ENCODE results near the gene CSRNP3.

CSRNP3 gene

DNA sequence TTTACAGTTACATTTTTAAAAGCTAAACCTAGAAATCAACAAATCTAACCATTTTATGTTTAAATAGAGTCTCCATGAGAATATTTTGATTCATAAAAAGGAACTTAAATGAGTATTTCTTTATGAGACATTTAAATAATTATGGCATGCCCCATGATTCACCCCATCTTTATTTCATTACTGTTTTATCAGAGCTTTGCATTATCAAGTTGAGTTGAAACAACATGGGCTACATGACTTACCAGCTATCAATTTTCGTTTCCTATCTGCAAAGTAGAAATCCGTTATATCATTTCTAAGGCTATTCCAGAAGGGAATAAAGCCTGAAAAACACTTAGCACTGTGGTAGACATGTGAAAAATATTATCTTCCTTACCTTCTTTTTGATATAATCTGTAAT lies 163.1 kb downstream of the CSRNP3 start:
- no peak for ATAC-seq (ENCODE audit: low read depth)

DNA sequence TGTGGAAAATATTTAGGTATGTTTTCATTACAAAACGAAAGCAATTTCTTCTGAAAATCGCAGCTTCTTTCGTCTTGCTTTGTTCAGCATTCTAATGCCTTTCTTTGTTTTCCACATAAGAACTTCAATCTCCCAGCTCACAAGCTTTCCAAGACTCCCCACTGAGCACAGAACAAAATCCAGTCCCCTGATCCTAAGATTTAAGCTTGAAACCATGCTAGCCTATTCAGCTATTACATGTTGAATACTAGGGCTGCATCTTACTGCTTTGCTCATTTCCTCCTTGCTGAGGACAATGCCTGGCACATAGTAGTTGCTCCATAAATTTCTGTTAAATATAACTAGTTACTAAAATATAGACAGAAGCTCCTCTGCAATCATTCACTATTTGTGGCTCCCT lies 163.9 kb downstream of the CSRNP3 start:
- ATAC-seq (ENCODE audit: low read depth) = no peak
- Mint-ChIP-seq H3K27ac (no peak overlapping the region), H3K36me3 (no peaks in the 10 kb centered on the region)

More for the DNA sequence above, 163.1 kb downstream of the CSRNP3 start:
- peaks cover 3% of the 10 kb centered on the region for H3K27me3 Mint-ChIP-seq
- no peaks in the 10 kb centered on the region for H3K36me3 Mint-ChIP-seq
- H3K4me1 Mint-ChIP-seq = no peaks in the 10 kb centered on the region
- no peaks in the 10 kb centered on the region for H3K9me3 Mint-ChIP-seq
- H3K4me3 Mint-ChIP-seq = no peak overlapping the region
- no peak overlapping the region for H3K27ac Mint-ChIP-seq
- DNase-seq (ENCODE audit: low spot score in 2 of 2) = no peak

DNA sequence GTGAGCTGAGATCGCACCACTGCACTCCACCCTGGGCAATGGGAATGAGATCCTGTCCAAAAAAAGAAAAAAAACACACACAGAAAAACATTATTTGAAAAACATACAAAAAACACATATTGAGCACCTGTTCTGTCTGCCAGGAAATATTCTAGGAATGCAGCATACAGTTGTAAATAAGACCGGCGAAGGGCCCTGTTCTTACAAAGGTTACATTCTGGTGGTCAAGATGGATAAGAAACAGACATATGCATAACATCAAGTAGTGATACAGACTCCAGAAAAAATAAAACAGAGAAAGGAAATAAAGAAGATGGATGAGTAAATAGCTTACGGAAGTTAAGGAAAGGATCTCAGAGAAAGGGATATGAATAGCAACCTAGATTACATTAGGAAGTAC lies 164.8 kb downstream of the CSRNP3 start:
- no peaks in the 10 kb centered on the region for H3K4me1 Mint-ChIP-seq
- DNase-seq (ENCODE audit: low spot score in 2 of 2) (no peak), ATAC-seq (ENCODE audit: low read depth) (no peak)
- no peak overlapping the region for H3K27ac Mint-ChIP-seq
- H3K9me3 Mint-ChIP-seq = no peaks in the 10 kb centered on the region
- peaks cover 3% of the 10 kb centered on the region for H3K27me3 Mint-ChIP-seq
- H3K4me3 Mint-ChIP-seq = no peak overlapping the region
- no peaks in the 10 kb centered on the region for H3K36me3 Mint-ChIP-seq

More for the DNA sequence above, 163.9 kb downstream of the CSRNP3 start:
- no peak for DNase-seq (ENCODE audit: low spot score in 2 of 2)
- no peaks in the 10 kb centered on the region for H3K4me1 Mint-ChIP-seq
- no peaks in the 10 kb centered on the region for H3K9me3 Mint-ChIP-seq
- H3K4me3 Mint-ChIP-seq = no peak overlapping the region
- peaks cover 3% of the 10 kb centered on the region for H3K27me3 Mint-ChIP-seq

- H3K27ac Mint-ChIP-seq = no peak overlapping the region
- no peak for ATAC-seq (ENCODE audit: low read depth)
Observed at GRCh38 chr2:165634855-165635254, 165.4 kb downstream of the CSRNP3 start.

DNA sequence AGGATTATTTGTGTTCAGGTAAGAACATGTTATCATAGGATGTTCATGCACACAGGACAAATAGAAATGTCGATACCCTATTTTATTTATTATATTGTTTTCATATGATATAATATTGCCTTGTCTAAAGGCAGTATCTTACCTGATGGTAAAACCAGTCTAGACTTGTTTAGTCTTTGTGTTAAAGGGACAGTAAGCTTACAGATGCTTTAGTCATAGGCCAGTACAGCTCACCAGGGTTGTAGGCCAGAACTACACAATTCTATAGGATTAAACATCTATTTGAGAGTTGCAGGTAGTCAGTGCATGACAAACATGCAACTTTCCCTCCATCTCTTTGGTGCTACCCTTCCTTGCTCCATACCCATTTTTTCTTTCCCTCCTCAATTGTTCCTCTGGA lies 166.0 kb downstream of the CSRNP3 start:
- H3K9me3 Mint-ChIP-seq = no peaks in the 10 kb centered on the region
- no peaks in the 10 kb centered on the region for H3K27me3 Mint-ChIP-seq
- ATAC-seq (ENCODE audit: low read depth) (no peak), DNase-seq (ENCODE audit: low spot score in 2 of 2) (no peak)
- no peaks in the 10 kb centered on the region for H3K4me1 Mint-ChIP-seq
- no peaks in the 10 kb centered on the region for H3K36me3 Mint-ChIP-seq
- H3K4me3 Mint-ChIP-seq = no peak overlapping the region
- H3K27ac Mint-ChIP-seq = no peak overlapping the region

More at GRCh38 chr2:165634855-165635254, 165.4 kb downstream of the CSRNP3 start:
- Mint-ChIP-seq H3K36me3 (no peaks in the 10 kb centered on the region), H3K4me3 (no peak overlapping the region), H3K9me3 (no peaks in the 10 kb centered on the region), H3K27me3 (peaks cover 3% of the 10 kb centered on the region), H3K4me1 (no peaks in the 10 kb centered on the region)
- no peak for DNase-seq (ENCODE audit: low spot score in 2 of 2)

- Mint-ChIP-seq H3K27me3 (no peaks in the 10 kb centered on the region), H3K9me3 (no peaks in the 10 kb centered on the region), H3K4me1 (no peaks in the 10 kb centered on the region), H3K36me3 (no peaks in the 10 kb centered on the region), H3K4me3 (no peak overlapping the region), H3K27ac (no peak overlapping the region)
- no peak for DNase-seq (ENCODE audit: low spot score in 2 of 2)
- ATAC-seq (ENCODE audit: low read depth) = no peak
Observed at GRCh38 chr2:165636959-165637358, 167.5 kb downstream of the CSRNP3 start.

DNA sequence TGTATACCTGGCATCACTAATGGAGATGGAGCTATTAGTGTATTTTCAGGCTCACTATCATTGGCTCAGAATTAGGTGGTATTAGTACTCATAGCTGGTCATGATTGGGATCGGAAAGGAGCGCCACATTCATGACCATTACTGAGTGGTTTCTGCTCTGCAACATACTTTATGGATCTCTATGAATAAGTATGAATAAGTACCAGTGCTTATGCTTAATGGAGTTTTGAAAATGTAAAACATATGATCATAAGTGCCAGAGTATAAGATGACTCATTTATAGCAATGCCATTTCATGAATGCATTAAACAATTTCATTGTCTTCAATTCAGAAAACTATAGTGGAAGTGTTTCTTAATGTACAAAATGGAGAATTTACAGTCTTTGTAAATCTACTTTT lies 167.9 kb downstream of the CSRNP3 start:
- no peaks in the 10 kb centered on the region for H3K9me3 Mint-ChIP-seq
- no peak overlapping the region for H3K27ac Mint-ChIP-seq
- no peaks in the 10 kb centered on the region for H3K36me3 Mint-ChIP-seq
- no peak overlapping the region for H3K4me3 Mint-ChIP-seq
- DNase-seq (ENCODE audit: low spot score in 2 of 2) (no peak), ATAC-seq (ENCODE audit: low read depth) (no peak)
- H3K27me3 Mint-ChIP-seq = no peaks in the 10 kb centered on the region
- no peaks in the 10 kb centered on the region for H3K4me1 Mint-ChIP-seq

- Mint-ChIP-seq H3K36me3 (no peaks in the 10 kb centered on the region), H3K4me3 (no peak overlapping the region), H3K27ac (no peak overlapping the region), H3K4me1 (no peaks in the 10 kb centered on the region), H3K27me3 (peaks cover 1% of the 10 kb centered on the region), H3K9me3 (no peaks in the 10 kb centered on the region)
- no peak for ATAC-seq (ENCODE audit: low read depth)
- no peak for DNase-seq (ENCODE audit: low spot score in 2 of 2)
Observed at GRCh38 chr2:165639504-165639903, 170.0 kb downstream of the CSRNP3 start.

- Mint-ChIP-seq H3K4me3 (no peak overlapping the region), H3K4me1 (no peaks in the 10 kb centered on the region), H3K36me3 (no peaks in the 10 kb centered on the region), H3K27ac (no peak overlapping the region), H3K9me3 (peaks cover 1% of the 10 kb centered on the region), H3K27me3 (peaks cover 1% of the 10 kb centered on the region)
- DNase-seq (ENCODE audit: low spot score in 2 of 2) = no peak
- no peak for ATAC-seq (ENCODE audit: low read depth)
Observed at GRCh38 chr2:165640247-165640929, 170.9 kb downstream of the CSRNP3 start.

- Mint-ChIP-seq H3K9me3 (peaks cover 3% of the 10 kb centered on the region), H3K4me3 (no peak overlapping the region), H3K4me1 (no peaks in the 10 kb centered on the region), H3K27me3 (peaks cover 3% of the 10 kb centered on the region), H3K27ac (no peak overlapping the region), H3K36me3 (no peaks in the 10 kb centered on the region)
- DNase-seq (ENCODE audit: low spot score in 2 of 2) = no peak
- ATAC-seq (ENCODE audit: low read depth) = no peak
Observed at GRCh38 chr2:165645930-165646831, 176.7 kb downstream of the CSRNP3 start.

GRCh38 chr2:165647409-165647808 lies 177.9 kb downstream of the CSRNP3 start:
- Mint-ChIP-seq H3K4me1 (no peaks in the 10 kb centered on the region), H3K36me3 (no peaks in the 10 kb centered on the region), H3K27me3 (peaks cover 3% of the 10 kb centered on the region), H3K9me3 (peaks cover 3% of the 10 kb centered on the region), H3K27ac (no peak overlapping the region), H3K4me3 (no peak overlapping the region)
- ATAC-seq (ENCODE audit: low read depth) (no peak), DNase-seq (ENCODE audit: low spot score in 2 of 2) (no peak)

GRCh38 chr2:165648801-165649200 lies 179.3 kb downstream of the CSRNP3 start:
- peaks cover 2% of the 10 kb centered on the region for H3K27me3 Mint-ChIP-seq
- DNase-seq (ENCODE audit: low spot score in 2 of 2) (no peak), ATAC-seq (ENCODE audit: low read depth) (no peak)
- peaks cover 3% of the 10 kb centered on the region for H3K9me3 Mint-ChIP-seq
- no peaks in the 10 kb centered on the region for H3K4me1 Mint-ChIP-seq
- H3K36me3 Mint-ChIP-seq = no peaks in the 10 kb centered on the region
- no peak overlapping the region for H3K27ac Mint-ChIP-seq
- no peak overlapping the region for H3K4me3 Mint-ChIP-seq

DNA sequence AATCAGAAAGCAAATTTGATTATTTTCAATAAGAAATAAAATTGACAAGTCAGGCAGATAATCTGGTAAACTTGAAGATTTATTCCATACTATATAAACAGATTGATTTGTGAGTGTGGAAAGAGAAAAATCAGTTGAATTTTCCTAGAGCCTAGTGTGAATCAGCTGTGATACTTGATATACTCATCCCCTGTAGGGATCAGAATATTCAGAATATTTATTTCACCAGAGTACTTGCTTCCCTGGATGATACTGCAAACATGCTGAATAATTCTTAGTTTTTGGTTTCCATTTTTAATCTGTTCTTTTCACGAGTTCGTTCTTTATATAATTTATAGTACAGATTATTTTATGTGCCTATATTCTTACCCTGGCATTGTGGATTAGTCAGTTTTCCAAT lies 181.7 kb downstream of the CSRNP3 start:
- H3K27ac Mint-ChIP-seq = no peak overlapping the region
- peaks cover 2% of the 10 kb centered on the region for H3K27me3 Mint-ChIP-seq
- no peaks in the 10 kb centered on the region for H3K9me3 Mint-ChIP-seq
- ATAC-seq (ENCODE audit: low read depth) (no peak), DNase-seq (ENCODE audit: low spot score in 2 of 2) (no peak)
- no peaks in the 10 kb centered on the region for H3K4me1 Mint-ChIP-seq
- no peak overlapping the region for H3K4me3 Mint-ChIP-seq
- no peaks in the 10 kb centered on the region for H3K36me3 Mint-ChIP-seq

DNA sequence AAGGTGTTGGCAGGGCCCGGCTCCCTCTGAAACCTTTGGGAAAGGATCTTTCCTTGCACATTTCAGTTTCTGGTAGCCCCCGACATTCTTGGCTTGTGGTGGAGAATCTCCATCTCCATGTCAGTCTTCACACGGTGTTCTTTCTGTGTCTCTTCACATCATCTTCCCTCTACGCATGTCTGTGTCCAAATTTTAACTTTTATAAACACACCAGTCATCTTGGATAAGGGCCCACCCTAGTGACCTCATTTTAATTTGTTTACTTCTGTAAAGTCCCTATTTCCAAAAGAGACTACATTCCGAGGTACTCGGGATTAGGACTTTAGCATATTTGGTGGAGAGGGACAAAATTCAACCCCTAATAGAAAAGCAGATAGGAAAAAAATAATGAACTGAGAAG lies 186.2 kb downstream of the CSRNP3 start:
- no peaks in the 10 kb centered on the region for H3K36me3 Mint-ChIP-seq
- H3K27me3 Mint-ChIP-seq = peaks cover 8% of the 10 kb centered on the region

More for the DNA sequence above, 186.2 kb downstream of the CSRNP3 start:
- Mint-ChIP-seq H3K27ac (no peak overlapping the region), H3K4me3 (no peak overlapping the region), H3K9me3 (no peaks in the 10 kb centered on the region), H3K4me1 (peaks cover 2% of the 10 kb centered on the region)
- ATAC-seq (ENCODE audit: low read depth) = no peak
- no peak for DNase-seq (ENCODE audit: low spot score in 2 of 2)

Data from memory B cell (primary cell).